IMR-90 (cell line): ENCODE results near the gene SSR4. TPM values are rescaled to one million over a fixed set of nuclear protein-coding genes. Genes with fewer than 3 reads are reported as not detected.

Experiments
- ATAC-seq: fragments of 200-7000 bp; cut with Tn5 transposase; 2 replicates; pipeline ENCODE4 v1.9.1; 2020; ENCODE audit warnings: low read depth, mild to moderate bottlenecking, moderate library complexity
- BruUV-seq: library from RNA; stranded (reverse); fragments of 400-500 nt; replicated peaks from 2 replicates; lab custom pipeline; 2021; lab: Mats Ljungman, UMichigan
- CTCF ChIA-PET: fragments of 300-600 bp; formaldehyde crosslinking; extraction: SDS; loops from one replicate; lab custom pipeline; 2021; ENCODE audit warnings: antibody characterized with exemption; lab: Yijun Ruan, JAX
- POLR2A ChIA-PET: fragments of 300-600 bp; sonication (Branson Sonifier 250); formaldehyde crosslinking; loops from one replicate; lab custom pipeline; 2022; ENCODE audit warnings: antibody characterized with exemption; ENCODE audit not compliant: unreplicated experiment; lab: Charles Lee
- DNase-seq: peaks from one replicate; pipeline ENCODE4 v3.0.0; 2013
- H2AFZ ChIP-seq: replicated peaks from 2 replicates; pipeline ENCODE3; 2013; ENCODE audit warnings: low read length, mild to moderate bottlenecking; ENCODE audit not compliant: poor library complexity
- H2AK5ac ChIP-seq: 2 replicates; pipeline ENCODE4 v1.6.1; 2013; ENCODE audit warnings: low read depth, low read length, inconsistent platforms
- H2AK9ac ChIP-seq: replicated peaks from 2 replicates; pipeline ENCODE3; 2013; ENCODE audit warnings: mild to moderate bottlenecking, low read depth, low read length, moderate library complexity; ENCODE audit not compliant: poor library complexity
- H2BK120ac ChIP-seq: 2 replicates; pipeline ENCODE4 v1.6.1; 2013; ENCODE audit warnings: low read depth, low read length, inconsistent platforms
- H2BK15ac ChIP-seq: 3 replicates; pipeline ENCODE4 v1.6.1; 2013; ENCODE audit warnings: low read depth, low read length, inconsistent platforms
- H2BK20ac ChIP-seq: 2 replicates; pipeline ENCODE4 v1.6.1; 2013; ENCODE audit warnings: low read depth, mild to moderate bottlenecking, inconsistent platforms, low read length, moderate library complexity
- H2BK5ac ChIP-seq: 2 replicates; pipeline ENCODE4 v1.6.1; 2013; ENCODE audit warnings: mild to moderate bottlenecking, low read depth, low read length, inconsistent platforms; ENCODE audit not compliant: poor library complexity, severe bottlenecking
- H3K14ac ChIP-seq: replicated peaks from 2 replicates; pipeline ENCODE4 v1.6.1; 2013; ENCODE audit warnings: low read depth, low read length, inconsistent platforms
- H3K18ac ChIP-seq: 2 replicates; pipeline ENCODE4 v1.6.1; 2013; ENCODE audit warnings: low read depth, low read length, control low read depth
- H3K23ac ChIP-seq: 2 replicates; pipeline ENCODE4 v1.6.1; 2013; ENCODE audit warnings: low read depth, low read length, inconsistent platforms
- H3K27ac ChIP-seq: 2 replicates; pipeline ENCODE4 v1.5.1; 2013; ENCODE audit warnings: mild to moderate bottlenecking, control low read depth, low read length; ENCODE audit not compliant: insufficient read depth
- H3K27me3 ChIP-seq: 2 replicates; pipeline ENCODE4 v1.6.1; 2013; ENCODE audit warnings: low read length; ENCODE audit not compliant: control insufficient read depth, insufficient read depth
- H3K36me3 ChIP-seq: 2 replicates; pipeline ENCODE4 v1.6.1; 2013; ENCODE audit warnings: low read length, mixed read lengths; ENCODE audit not compliant: control insufficient read depth, insufficient read depth
- H3K4ac ChIP-seq: 2 replicates; pipeline ENCODE4 v1.6.1; 2013; ENCODE audit warnings: low read depth, low read length, inconsistent platforms
- H3K4me1 ChIP-seq: 2 replicates; pipeline ENCODE4 v1.6.1; 2013; ENCODE audit warnings: low read length, mixed read lengths; ENCODE audit not compliant: control insufficient read depth, insufficient read depth
- H3K4me2 ChIP-seq: 2 replicates; pipeline ENCODE4 v1.6.1; 2013; ENCODE audit warnings: low read depth, mild to moderate bottlenecking, control low read depth, low read length, moderate library complexity
- H3K4me3 ChIP-seq: 2 replicates; pipeline ENCODE4 v1.5.1; 2013; ENCODE audit warnings: low read depth, mild to moderate bottlenecking, control low read depth, low read length, moderate library complexity; ENCODE audit not compliant: insufficient read depth
- H3K56ac ChIP-seq: 2 replicates; pipeline ENCODE4 v1.6.1; 2013; ENCODE audit warnings: low read length, inconsistent platforms; ENCODE audit not compliant: insufficient read depth; ENCODE audit errors: extremely low read depth
- H3K79me1 ChIP-seq, 2 experiments: 2 replicates each; pipeline ENCODE4 v1.6.1; 2013; ENCODE audit warnings: low read length in 2 of 2, inconsistent platforms in 1 of 2, low read depth in 1 of 2
- H3K9ac ChIP-seq: 2 replicates; pipeline ENCODE4 v1.6.1; 2013; ENCODE audit warnings: low read depth, low read length, control low read depth
- H3K9me1 ChIP-seq: 2 replicates; pipeline ENCODE4 v1.6.1; 2013; ENCODE audit warnings: low read length, inconsistent platforms; ENCODE audit not compliant: insufficient read depth
- H3K9me3 ChIP-seq: 2 replicates; pipeline ENCODE4 v1.6.1; 2013; ENCODE audit warnings: low read length; ENCODE audit not compliant: control insufficient read depth, insufficient read depth
- H4K20me1 ChIP-seq: 2 replicates; pipeline ENCODE4 v1.6.1; 2013; ENCODE audit warnings: low read length, inconsistent platforms; ENCODE audit not compliant: insufficient read depth
- H4K5ac ChIP-seq: 2 replicates; pipeline ENCODE4 v1.6.1; 2013; ENCODE audit warnings: mild to moderate bottlenecking, low read depth, low read length, control low read depth
- H4K8ac ChIP-seq, 2 experiments: 2 replicates each; pipeline ENCODE4 v1.6.1; 2013; ENCODE audit warnings: low read depth in 2 of 2, low read length in 2 of 2, control low read depth in 1 of 2, inconsistent platforms in 1 of 2
- H4K91ac ChIP-seq: 2 replicates; pipeline ENCODE4 v1.6.1; 2013; ENCODE audit warnings: low read depth, low read length, inconsistent platforms; ENCODE audit not compliant: insufficient read depth
- RFX5 ChIP-seq: IDR thresholded peaks from 2 replicates; pipeline ENCODE4 v1.8.0; 2012; ENCODE audit warnings: low read depth, mild to moderate bottlenecking, low read length, moderate library complexity
- WGBS, 2 experiments: methylation state at CpG; one replicate each; pipeline versions ENCODE4 v1.1.5 to v1.1.7; 2013; ENCODE audit warnings: missing lambda C conversion rate in 2 of 2; ENCODE audit not compliant: insufficient read length in 1 of 2; ENCODE audit errors: extremely low coverage in 2 of 2; 5-methylcytosine and 5-hydroxymethylcytosine counted together
- dilution Hi-C: fragments of 300-500 bp; cut with HindIII; formaldehyde crosslinking; loops from one replicate; pipeline ENCODE4 v1.14.3; 2018; ENCODE audit warnings: low sequenced_read_pairs; ENCODE audit not compliant: unreplicated experiment
- in situ Hi-C: fragments of 300-500 bp; cut with MboI; formaldehyde crosslinking; loops from 3 replicates; pipeline ENCODE4 v1.14.3; 2019; ENCODE audit warnings: low sequenced_read_pairs, inconsistent platforms, mixed read lengths
- intact Hi-C: fragments of 100-400 bp; cut with micrococcal nuclease; formaldehyde crosslinking; loops from 2 replicates; pipeline ENCODE4 v1.10.0; 2022
- polyA plus RNA-seq, 3 experiments: library from polyadenylated mRNA; depleted of rRNA; stranded (reverse); fragments of >200 nt; gene quantifications; 2 replicates each; pipeline ENCODE4 v1.2.3, GENCODE V29; 2012; ENCODE audit warnings: low replicate concordance in 1 of 3
- total RNA-seq: library from RNA; depleted of rRNA; stranded (reverse); fragments of >200 nt; gene quantifications from 2 replicates; pipeline ENCODE4 v1.2.3, GENCODE V29; 2012

Gene SSR4
- total and polyA plus RNA-seq, 2 of the 4 experiments (the other 2 are of a cell fraction) = 141 to 480 TPM

DNA sequence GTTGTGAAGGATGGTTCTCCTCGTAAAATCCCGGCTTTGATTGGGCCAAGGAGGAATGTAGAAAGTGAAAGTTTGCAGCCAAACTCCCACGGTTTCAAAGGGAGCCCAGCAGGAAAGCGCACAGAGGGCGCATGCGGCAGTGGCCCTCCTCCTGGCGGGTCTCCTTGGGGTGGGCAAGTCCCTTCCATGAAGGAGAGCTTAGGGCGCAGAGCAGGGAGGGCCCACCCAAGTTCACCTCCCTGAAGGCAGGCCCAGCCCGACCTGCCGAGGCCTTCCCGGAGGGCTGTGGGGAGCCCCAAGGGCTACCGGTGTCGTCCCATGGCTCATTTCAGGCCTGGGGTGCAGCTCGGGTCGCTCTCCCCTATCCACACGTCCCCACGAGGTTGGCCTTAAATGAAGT, 33.8 kb downstream of the SSR4 start:
- Histone ChIP-seq H3K36me3 (no peaks in the 10 kb centered on the region), H3K4me2 (no peak overlapping the region), H3K4me3 (no peak overlapping the region), H4K8ac (no peak overlapping the region), H3K23ac (no peak overlapping the region), H2AFZ (no peak overlapping the region), H3K4ac (no peak overlapping the region), H3K9ac (no peak overlapping the region), H2AK9ac (no peak overlapping the region), H2BK5ac (no peak overlapping the region), H3K27me3 (peaks cover 57% of the 10 kb centered on the region), H2BK120ac (no peak overlapping the region), H2BK20ac (no peak overlapping the region), H3K79me1 (no peaks in the 10 kb centered on the region), H3K27ac (no peak overlapping the region), H3K14ac (no peak overlapping the region), H2AK5ac (no peak overlapping the region), H3K4me1 (no peaks in the 10 kb centered on the region), H4K20me1 (no peaks in the 10 kb centered on the region; the same call in 1 of the 2 replicates), H4K5ac (no peak overlapping the region), H3K56ac (no peak overlapping the region), H2BK15ac (no peak overlapping the region), H3K9me3 (peaks cover 13% of the 10 kb centered on the region; the same call in 1 of the 2 replicates), H4K91ac (no peak overlapping the region), H3K18ac (no peak overlapping the region), H3K9me1 (no peaks in the 10 kb centered on the region)
- ATAC-seq (no peak), DNase-seq (no peak)
- dilution Hi-C loops = no loop called here
- POLR2A ChIA-PET = no interaction called here
- BruUV-seq = no TSS peak
- CTCF ChIA-PET = no interaction called here
- no CpG with 5 or more reads among the region's 17 CpGs for WGBS, 2 experiments
- in situ Hi-C loops = no loop called here
- TF ChIP-seq RFX5 = no peak
- intact Hi-C loops = loop anchor here (2.0 kb wide), 1 partner anchor 72 kb away; no protein-coding TSS in a partner anchor
